B cell (primary cell): Measurements from ENCODE around the gene CHPT1. TPM values are rescaled to one million over a fixed set of nuclear protein-coding genes. Genes with fewer than 3 reads are reported as not detected.

ENCODE experiments used
- ATAC-seq: fragments of 200-7000 bp; cut with Tn5 transposase; one replicate; pipeline ENCODE4 v1.10.0; 2021; ENCODE audit warnings: low read depth, mild to moderate bottlenecking, moderate number of reproducible peaks, moderate library complexity
- CTCF ChIA-PET: fragments of 350-600 bp; sonication (Branson Sonifier 250); formaldehyde crosslinking; loops from one replicate; lab custom pipeline; 2021; ENCODE audit warnings: antibody characterized with exemption, inconsistent platforms; lab: Charles Lee
- POLR2A ChIA-PET: fragments of 350-600 bp; sonication (Branson Sonifier 250); formaldehyde crosslinking; loops from one replicate; lab custom pipeline; 2021; ENCODE audit warnings: antibody characterized with exemption; lab: Charles Lee
- DNase-seq: peaks from one replicate; pipeline ENCODE4 v3.0.0; 2013
- H2AFZ ChIP-seq: 2 replicates; pipeline ENCODE4 v1.6.1; 2012; ENCODE audit warnings: mild to moderate bottlenecking, low read depth, low read length; ENCODE audit not compliant: insufficient read depth, poor library complexity, severe bottlenecking
- H3K27ac ChIP-seq, 2 donors: 1 replicate in 1 of 2; 2 replicates in 1 of 2; pipeline ENCODE4 v1.5.1; 2012 to 2013; ENCODE audit warnings: low read length in 2 of 2, mild to moderate bottlenecking in 2 of 2, moderate library complexity in 1 of 2
- H3K27me3 ChIP-seq, 4 experiments: fragments of 200-600 bp in 1 of 4; sonication (generic) in 1 of 4; replicated peaks in 1 of 4; 1 replicate in 2 of 4; 2 replicates in 2 of 4; pipeline versions ENCODE4 v1.6.1 to v1.7.0; 2013 to 2016; ENCODE audit warnings: low read length in 3 of 4, mild to moderate bottlenecking in 2 of 4, mixed read lengths in 1 of 4, moderate library complexity in 1 of 4; ENCODE audit not compliant: insufficient read depth in 4 of 4, control insufficient read depth in 3 of 4; ENCODE audit errors: control extremely low read depth in 1 of 4
- H3K36me3 ChIP-seq, 2 experiments: replicated peaks in 1 of 2; 1 replicate in 1 of 2; 2 replicates in 1 of 2; pipeline versions ENCODE4 v1.6.1 to v1.7.1; 2013; ENCODE audit warnings: low read length in 1 of 2; ENCODE audit not compliant: insufficient read depth in 2 of 2, control insufficient read depth in 1 of 2; ENCODE audit errors: control extremely low read depth in 1 of 2, extremely low read depth in 1 of 2
- H3K4me1 ChIP-seq, 2 donors: fragments of 200-600 bp in 1 of 2; sonication (generic) in 1 of 2; 1 replicate in 1 of 2; 2 replicates in 1 of 2; pipeline versions ENCODE4 v1.5.1 to v1.6.1; 2013 to 2017; ENCODE audit warnings: low read length in 2 of 2; ENCODE audit not compliant: control insufficient read depth in 2 of 2, insufficient read depth in 2 of 2
- H3K4me2 ChIP-seq: replicated peaks from 2 replicates; pipeline ENCODE3; 2012; ENCODE audit warnings: mild to moderate bottlenecking, low read depth, low read length; ENCODE audit not compliant: poor library complexity, severe bottlenecking
- H3K4me3 ChIP-seq, 5 experiments: fragments of 200-600 bp in 1 of 5; sonication (generic) in 1 of 5; 1 replicate in 3 of 5; 2 replicates in 2 of 5; pipeline versions ENCODE4 v1.5.1 to v1.7.0; 2011 to 2016; ENCODE audit warnings: low read length in 4 of 5, mild to moderate bottlenecking in 4 of 5, low read depth in 2 of 5, control low read depth in 1 of 5, moderate library complexity in 1 of 5; ENCODE audit not compliant: insufficient read depth in 1 of 5; ENCODE audit errors: control extremely low read depth in 1 of 5, extremely low read depth in 1 of 5
- H3K79me2 ChIP-seq: fragments of 200-600 bp; sonication (generic); one replicate; pipeline ENCODE4 v1.6.0; 2016; ENCODE audit warnings: low read length; ENCODE audit not compliant: control insufficient read depth, insufficient read depth
- H3K9ac ChIP-seq: fragments of 200-600 bp; sonication (generic); 2 replicates; pipeline ENCODE4 v1.6.1; 2017; ENCODE audit warnings: mild to moderate bottlenecking, low read length, moderate library complexity
- H3K9me3 ChIP-seq, 3 donors: one replicate each; pipeline versions ENCODE4 v1.6.1 to v1.7.1; 2013; ENCODE audit warnings: low read length in 2 of 3; ENCODE audit not compliant: control insufficient read depth in 2 of 3, insufficient read depth in 1 of 3; ENCODE audit errors: control extremely low read depth in 1 of 3
- H4K20me1 ChIP-seq: 2 replicates; pipeline ENCODE4 v1.6.0; 2012; ENCODE audit warnings: mild to moderate bottlenecking, low read length; ENCODE audit not compliant: insufficient read depth, control insufficient read depth, poor library complexity, severe bottlenecking
- H3K27ac Mint-ChIP-seq: one replicate; pipeline ENCODE4 v1.8.0; 2021; ENCODE audit warnings: mixed read lengths
- H3K27me3 Mint-ChIP-seq: one replicate; pipeline ENCODE4 v1.8.0; 2021; ENCODE audit warnings: mixed read lengths
- H3K4me1 Mint-ChIP-seq: one replicate; pipeline ENCODE4 v1.8.0; 2021; ENCODE audit warnings: mixed read lengths
- H3K4me3 Mint-ChIP-seq: one replicate; pipeline ENCODE4 v1.8.0; 2021; ENCODE audit warnings: mixed read lengths
- H3K9me3 Mint-ChIP-seq: one replicate; pipeline ENCODE4 v1.8.0; 2022; ENCODE audit warnings: mixed read lengths; ENCODE audit not compliant: insufficient read depth
- CTCF ChIP-seq: fragments of 200-600 bp; IDR thresholded peaks from one replicate; pipeline ENCODE4 v1.8.0; 2022; ENCODE audit warnings: antibody characterized with exemption, mild to moderate bottlenecking
- EZH2 ChIP-seq: IDR thresholded peaks from 2 replicates; pipeline ENCODE4 v1.6.1; 2012; ENCODE audit warnings: borderline replicate concordance, low read depth, mild to moderate bottlenecking, moderate library complexity, low read length; ENCODE audit not compliant: insufficient read depth, poor library complexity, severe bottlenecking
- WGBS: methylation state at CpG from one replicate; pipeline ENCODE4 v1.1.5; 2013; ENCODE audit warnings: missing lambda C conversion rate; ENCODE audit not compliant: insufficient coverage; 5-methylcytosine and 5-hydroxymethylcytosine counted together
- intact Hi-C: fragments of 100-400 bp; cut with micrococcal nuclease; formaldehyde crosslinking; loops from one replicate; pipeline ENCODE4 v1.10.0; 2022
- polyA plus RNA-seq: library from polyadenylated mRNA; depleted of rRNA; stranded (reverse); fragments of >200 nt; gene quantifications from 2 replicates; pipeline ENCODE4 v1.2.3, GENCODE V29; 2012
- total RNA-seq, 2 donors: library from RNA; stranded (reverse); fragments of 120-200 nt in 1 of 2; gene quantifications; 1 replicate in 1 of 2; 2 replicates in 1 of 2; pipeline versions ENCODE4 v1.2.3 to v1.2.4, GENCODE V29; 2013 to 2022

Gene CHPT1
- total and polyA plus RNA-seq, 2 donors (not counting 1 experiment from before 2014, with no cell fraction given), result 46.9 to 215 TPM

- H3K4me3 ChIP-seq, result no peak overlapping the region
- H3K27me3 ChIP-seq, result no peaks in the 10 kb centered on the region
- POLR2A ChIA-PET, result interaction anchor here (0.6 kb wide), 1 partner anchor 25 kb away, joined by 5 read pairs; no protein-coding TSS in a partner anchor
- H3K4me3 Mint-ChIP-seq, result no peak overlapping the region
- H3K4me1 ChIP-seq, result peaks cover 36 to 43% of the 10 kb centered on the region in 2 donors
- H3K36me3 ChIP-seq, result peaks cover 17 to 22% of the 10 kb centered on the region in 2 experiments
- H3K9me3 Mint-ChIP-seq, result no peaks in the 10 kb centered on the region
- 100% methylated on average over 1 of the region's 1 CpG for WGBS
- H3K9me3 ChIP-seq, result no peaks in the 10 kb centered on the region
- H3K27ac Mint-ChIP-seq, result peak overlapping the region; percentile 74
- DNase-seq (no peak), ATAC-seq (no peak)
- CTCF ChIA-PET, result interaction anchor here (1.4 to 4.5 kb wide), 3 partner anchors 13 to 82 kb away, joined by 3 to 30 read pairs (median 10); partner anchors contain the start of gene GNPTAB
- no peaks in the 10 kb centered on the region for H3K27me3 Mint-ChIP-seq
- no peaks in the 10 kb centered on the region for H4K20me1 ChIP-seq
- H3K4me1 Mint-ChIP-seq, result peaks cover 63% of the 10 kb centered on the region
- intact Hi-C loops, result loop anchor here (10.0 kb wide), 1 partner anchor 1697 kb away; no protein-coding TSS in a partner anchor
- TF ChIP-seq CTCF (no peak), EZH2 (no peak)
- no peak overlapping the region for H2AFZ ChIP-seq
- H3K9ac ChIP-seq, result no peak overlapping the region
- H3K79me2 ChIP-seq, result no peaks in the 10 kb centered on the region
- H3K4me2 ChIP-seq, result no peak overlapping the region
- H3K27ac ChIP-seq, result no peak overlapping the region
These were observed 50.3 kb downstream of the CHPT1 start for GRCh38 chr12:101747697-101748096.

- ChIA-PET CTCF (interaction anchor here (0.8 to 4.5 kb wide), 3 partner anchors 9 to 23 kb away, joined by 3 to 30 read pairs (median 3); no protein-coding TSS in a partner anchor), POLR2A (interaction anchor here (0.6 kb wide), 1 partner anchor 14 kb away, joined by 14 read pairs; no protein-coding TSS in a partner anchor)
- Histone ChIP-seq H3K79me2 (no peaks in the 10 kb centered on the region), H3K4me3 (no peak overlapping the region), H4K20me1 (no peaks in the 10 kb centered on the region), H3K9ac (no peak overlapping the region), H2AFZ (no peak overlapping the region), H3K4me2 (no peak overlapping the region), H3K4me1 (peaks cover 24 to 31% of the 10 kb centered on the region in 2 donors), H3K27ac (no peak overlapping the region), H3K36me3 (peaks cover 21 to 29% of the 10 kb centered on the region in 2 experiments), H3K27me3 (no peaks in the 10 kb centered on the region), H3K9me3 (no peaks in the 10 kb centered on the region)
- Mint-ChIP-seq H3K4me3 (no peak overlapping the region), H3K9me3 (no peaks in the 10 kb centered on the region), H3K27me3 (no peaks in the 10 kb centered on the region), H3K27ac (no peak overlapping the region), H3K4me1 (peaks cover 51% of the 10 kb centered on the region)
- no peak for DNase-seq
- ATAC-seq, result no peak
- no CpG with 5 or more reads among the region's 1 CpG for WGBS
- intact Hi-C loops, result loop anchor here (10.0 kb wide), 1 partner anchor 1696 kb away; no protein-coding TSS in a partner anchor
- TF ChIP-seq CTCF (no peak), EZH2 (no peak)
These were observed 51.5 kb downstream of the CHPT1 start for GRCh38 chr12:101748907-101749306.
